Measurements from ENCODE around the gene ZBED6.

Gene ZBED6

GRCh38 chr1:203818399-203818798 is 23.0 kb downstream of the ZBED6 start:
- H3K27ac ChIP-seq = no peak overlapping the region
- H3K79me2 ChIP-seq (ENCODE audit: insufficient read depth, low read depth) = peaks cover 29% of the 10 kb centered on the region; the same call in 1 of the 2 replicates
- no peak overlapping the region for H2AFZ ChIP-seq (ENCODE audit: low read depth)
- H3K36me3 ChIP-seq (ENCODE audit: insufficient read depth) = peaks cover 22% of the 10 kb centered on the region; the same call in 1 of the 2 replicates
- no peak for TF ChIP-seq CTCF (conservative IDR thresholded peaks at IDR 0.05; ENCODE audit: low read depth, low read length)
- no peak overlapping the region for H3K4me2 ChIP-seq
- H3K9ac ChIP-seq = no peak overlapping the region
- no peak overlapping the region for H3K4me3 ChIP-seq (IDR thresholded peaks at IDR 0.05; ENCODE audit: insufficient read depth, low read depth, low read length)
- H3K27me3 ChIP-seq (ENCODE audit: insufficient read depth, low read depth) = no peaks in the 10 kb centered on the region
- H3K4me1 ChIP-seq (ENCODE audit: low read depth, poor library complexity, severe bottlenecking) = no peaks in the 10 kb centered on the region
- H4K20me1 ChIP-seq (ENCODE audit: insufficient read depth) = no peaks in the 10 kb centered on the region

GRCh38 chr1:203823306-203823705 is 27.9 kb downstream of the ZBED6 start:
- Histone ChIP-seq H3K4me3 (IDR thresholded peaks at IDR 0.05; ENCODE audit: insufficient read depth, low read depth, low read length) (no peak overlapping the region), H2AFZ (ENCODE audit: low read depth) (no peak overlapping the region), H3K4me2 (no peak overlapping the region), H4K20me1 (ENCODE audit: insufficient read depth) (no peaks in the 10 kb centered on the region), H3K27me3 (ENCODE audit: insufficient read depth, low read depth) (no peaks in the 10 kb centered on the region), H3K9ac (no peak overlapping the region), H3K4me1 (ENCODE audit: low read depth, poor library complexity, severe bottlenecking) (no peaks in the 10 kb centered on the region), H3K36me3 (ENCODE audit: insufficient read depth) (peaks cover 16% of the 10 kb centered on the region; the same call in 1 of the 2 replicates), H3K79me2 (ENCODE audit: insufficient read depth, low read depth) (peaks cover 22% of the 10 kb centered on the region; the same call in 1 of the 2 replicates), H3K27ac (no peak overlapping the region)
- TF ChIP-seq CTCF (conservative IDR thresholded peaks at IDR 0.05; ENCODE audit: low read depth, low read length) = no peak

GRCh38 chr1:203826175-203826574 is 30.8 kb downstream of the ZBED6 start:
- Histone ChIP-seq H3K4me1 (ENCODE audit: low read depth, poor library complexity, severe bottlenecking) (no peaks in the 10 kb centered on the region), H3K4me3 (IDR thresholded peaks at IDR 0.05; ENCODE audit: insufficient read depth, low read depth, low read length) (no peak overlapping the region), H3K9ac (no peak overlapping the region), H4K20me1 (ENCODE audit: insufficient read depth) (no peaks in the 10 kb centered on the region), H3K4me2 (no peak overlapping the region), H3K27ac (no peak overlapping the region), H3K27me3 (ENCODE audit: insufficient read depth, low read depth) (no peaks in the 10 kb centered on the region), H3K79me2 (ENCODE audit: insufficient read depth, low read depth) (peaks cover 10% of the 10 kb centered on the region; the same call in 1 of the 2 replicates), H3K36me3 (ENCODE audit: insufficient read depth) (peaks cover 11% of the 10 kb centered on the region; the same call in 1 of the 2 replicates), H2AFZ (ENCODE audit: low read depth) (no peak overlapping the region)
- no peak for TF ChIP-seq CTCF (conservative IDR thresholded peaks at IDR 0.05; ENCODE audit: low read depth, low read length)

- Histone ChIP-seq H3K27ac (no peak overlapping the region), H4K20me1 (ENCODE audit: insufficient read depth) (no peaks in the 10 kb centered on the region), H3K79me2 (ENCODE audit: insufficient read depth, low read depth) (peaks cover 5% of the 10 kb centered on the region; the same call in 1 of the 2 replicates), H3K36me3 (ENCODE audit: insufficient read depth) (peaks cover 13% of the 10 kb centered on the region; the same call in 1 of the 2 replicates), H3K27me3 (ENCODE audit: insufficient read depth, low read depth) (no peaks in the 10 kb centered on the region), H3K9ac (no peak overlapping the region), H3K4me3 (IDR thresholded peaks at IDR 0.05; ENCODE audit: insufficient read depth, low read depth, low read length) (no peak overlapping the region), H2AFZ (ENCODE audit: low read depth) (no peak overlapping the region), H3K4me2 (no peak overlapping the region), H3K4me1 (ENCODE audit: low read depth, poor library complexity, severe bottlenecking) (no peaks in the 10 kb centered on the region)
- no peak for TF ChIP-seq CTCF (conservative IDR thresholded peaks at IDR 0.05; ENCODE audit: low read depth, low read length)
Observed at GRCh38 chr1:203828002-203828401, 32.6 kb downstream of the ZBED6 start.
